ENCODE measurements around the gene CCSER1.

DNA sequence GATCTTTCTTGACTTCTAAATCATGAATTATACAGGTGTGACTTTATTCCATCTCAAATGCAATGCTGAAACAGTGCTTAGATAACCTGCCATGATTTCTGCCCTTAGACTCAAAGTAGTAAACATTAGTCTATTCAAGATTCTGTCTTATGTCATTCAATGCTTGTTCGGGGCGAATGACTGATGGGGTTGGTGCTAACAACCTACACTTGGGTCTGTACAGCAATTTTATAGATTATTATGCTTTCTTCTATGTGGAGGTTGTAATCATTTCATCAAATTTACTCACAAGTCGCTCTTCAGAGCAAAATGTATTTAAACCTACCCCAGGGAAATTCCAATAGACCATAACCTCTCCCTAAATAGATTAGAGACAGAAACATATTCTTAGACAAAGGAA, 1155.0 kb downstream of the CCSER1 start:
- TF ChIP-seq, protein P1, sequence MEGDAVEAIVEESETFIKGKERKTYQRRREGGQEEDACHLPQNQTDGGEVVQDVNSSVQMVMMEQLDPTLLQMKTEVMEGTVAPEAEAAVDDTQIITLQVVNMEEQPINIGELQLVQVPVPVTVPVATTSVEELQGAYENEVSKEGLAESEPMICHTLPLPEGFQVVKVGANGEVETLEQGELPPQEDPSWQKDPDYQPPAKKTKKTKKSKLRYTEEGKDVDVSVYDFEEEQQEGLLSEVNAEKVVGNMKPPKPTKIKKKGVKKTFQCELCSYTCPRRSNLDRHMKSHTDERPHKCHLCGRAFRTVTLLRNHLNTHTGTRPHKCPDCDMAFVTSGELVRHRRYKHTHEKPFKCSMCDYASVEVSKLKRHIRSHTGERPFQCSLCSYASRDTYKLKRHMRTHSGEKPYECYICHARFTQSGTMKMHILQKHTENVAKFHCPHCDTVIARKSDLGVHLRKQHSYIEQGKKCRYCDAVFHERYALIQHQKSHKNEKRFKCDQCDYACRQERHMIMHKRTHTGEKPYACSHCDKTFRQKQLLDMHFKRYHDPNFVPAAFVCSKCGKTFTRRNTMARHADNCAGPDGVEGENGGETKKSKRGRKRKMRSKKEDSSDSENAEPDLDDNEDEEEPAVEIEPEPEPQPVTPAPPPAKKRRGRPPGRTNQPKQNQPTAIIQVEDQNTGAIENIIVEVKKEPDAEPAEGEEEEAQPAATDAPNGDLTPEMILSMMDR (IDR thresholded peaks at IDR 0.05 in 8 of 11, conservative IDR thresholded peaks at IDR 0.05 in 3 of 11): no peak
- TF ChIP-seq POLR2AphosphoS5 (IDR thresholded peaks at IDR 0.05) (no peak), POLR2A (IDR thresholded peaks at IDR 0.05) (no peak)
